Mesothelial cell of epicardium (in vitro differentiated cells): ENCODE measurements around the gene ARL6IP5. TPM values are rescaled to one million over a fixed set of nuclear protein-coding genes. Genes with fewer than 3 reads are reported as not detected.
A peak's percentile ranks its signal among the peaks of the same experiment; 100 is the strongest.

Experiments
- DNase-seq, 2 experiments: peaks; one replicate each; pipeline ENCODE4 v3.0.0; 2021; ENCODE audit warnings: low spot score in 2 of 2; ENCODE audit not compliant: unreplicated experiment in 2 of 2
- H3K27ac Mint-ChIP-seq: 2 replicates; pipeline ENCODE4 v1.8.0; 2021; ENCODE audit warnings: mixed read lengths
- H3K27me3 Mint-ChIP-seq: 2 replicates; pipeline ENCODE4 v1.8.0; 2021; ENCODE audit warnings: low read depth, mixed read lengths
- H3K36me3 Mint-ChIP-seq: 2 replicates; pipeline ENCODE4 v1.8.0; 2021; ENCODE audit warnings: mixed read lengths
- H3K4me1 Mint-ChIP-seq: 2 replicates; pipeline ENCODE4 v1.8.0; 2021; ENCODE audit warnings: mixed read lengths
- H3K4me3 Mint-ChIP-seq: 2 replicates; pipeline ENCODE4 v1.8.0; 2021; ENCODE audit warnings: mild to moderate bottlenecking, moderate library complexity, mixed read lengths
- H3K9me3 Mint-ChIP-seq: 2 replicates; pipeline ENCODE4 v1.8.0; 2021; ENCODE audit warnings: mixed read lengths
- total RNA-seq: library from RNA; stranded (reverse); gene quantifications from 3 replicates; pipeline ENCODE4 v1.2.1, GENCODE V29; 2021
- TF ChIP-seq, protein P1 (sequence below): fragments of 200-600 bp; sonication (generic); IDR thresholded peaks from one replicate; pipeline ENCODE4 v1.5.0; 2021; ENCODE audit warnings: antibody characterized with exemption; ENCODE audit not compliant: unreplicated experiment

ARL6IP5 gene
- total RNA-seq, 1 donor from 2014 or later: 48.9 TPM

DNA sequence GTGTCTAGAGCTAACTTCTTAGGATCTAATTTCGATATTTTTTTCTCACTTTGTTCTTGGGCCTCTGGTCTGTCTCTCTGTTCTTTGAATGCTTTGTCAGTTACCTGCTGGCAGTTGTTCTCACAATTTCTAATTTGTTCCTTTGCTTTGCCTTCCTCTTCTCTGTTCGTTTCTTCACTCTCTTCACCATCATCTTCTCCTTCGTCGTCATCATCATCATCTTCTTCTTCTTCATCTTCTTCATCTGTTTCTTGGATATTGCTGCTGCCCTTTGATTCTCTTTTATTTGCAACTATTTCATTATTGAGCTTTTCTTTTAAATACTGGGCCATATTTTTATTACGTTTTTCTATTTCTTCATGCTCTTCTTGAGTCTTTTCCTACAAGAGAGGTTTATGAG lies 34.9 kb downstream of the ARL6IP5 start:
- Mint-ChIP-seq H3K4me1 (peaks cover 27% of the 10 kb centered on the region), H3K4me3 (no peak overlapping the region), H3K27ac (no peak overlapping the region), H3K27me3 (no peaks in the 10 kb centered on the region), H3K9me3 (no peaks in the 10 kb centered on the region), H3K36me3 (no peaks in the 10 kb centered on the region)
- no peak for DNase-seq
- TF ChIP-seq, protein P1, sequence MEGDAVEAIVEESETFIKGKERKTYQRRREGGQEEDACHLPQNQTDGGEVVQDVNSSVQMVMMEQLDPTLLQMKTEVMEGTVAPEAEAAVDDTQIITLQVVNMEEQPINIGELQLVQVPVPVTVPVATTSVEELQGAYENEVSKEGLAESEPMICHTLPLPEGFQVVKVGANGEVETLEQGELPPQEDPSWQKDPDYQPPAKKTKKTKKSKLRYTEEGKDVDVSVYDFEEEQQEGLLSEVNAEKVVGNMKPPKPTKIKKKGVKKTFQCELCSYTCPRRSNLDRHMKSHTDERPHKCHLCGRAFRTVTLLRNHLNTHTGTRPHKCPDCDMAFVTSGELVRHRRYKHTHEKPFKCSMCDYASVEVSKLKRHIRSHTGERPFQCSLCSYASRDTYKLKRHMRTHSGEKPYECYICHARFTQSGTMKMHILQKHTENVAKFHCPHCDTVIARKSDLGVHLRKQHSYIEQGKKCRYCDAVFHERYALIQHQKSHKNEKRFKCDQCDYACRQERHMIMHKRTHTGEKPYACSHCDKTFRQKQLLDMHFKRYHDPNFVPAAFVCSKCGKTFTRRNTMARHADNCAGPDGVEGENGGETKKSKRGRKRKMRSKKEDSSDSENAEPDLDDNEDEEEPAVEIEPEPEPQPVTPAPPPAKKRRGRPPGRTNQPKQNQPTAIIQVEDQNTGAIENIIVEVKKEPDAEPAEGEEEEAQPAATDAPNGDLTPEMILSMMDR: no peak

DNA sequence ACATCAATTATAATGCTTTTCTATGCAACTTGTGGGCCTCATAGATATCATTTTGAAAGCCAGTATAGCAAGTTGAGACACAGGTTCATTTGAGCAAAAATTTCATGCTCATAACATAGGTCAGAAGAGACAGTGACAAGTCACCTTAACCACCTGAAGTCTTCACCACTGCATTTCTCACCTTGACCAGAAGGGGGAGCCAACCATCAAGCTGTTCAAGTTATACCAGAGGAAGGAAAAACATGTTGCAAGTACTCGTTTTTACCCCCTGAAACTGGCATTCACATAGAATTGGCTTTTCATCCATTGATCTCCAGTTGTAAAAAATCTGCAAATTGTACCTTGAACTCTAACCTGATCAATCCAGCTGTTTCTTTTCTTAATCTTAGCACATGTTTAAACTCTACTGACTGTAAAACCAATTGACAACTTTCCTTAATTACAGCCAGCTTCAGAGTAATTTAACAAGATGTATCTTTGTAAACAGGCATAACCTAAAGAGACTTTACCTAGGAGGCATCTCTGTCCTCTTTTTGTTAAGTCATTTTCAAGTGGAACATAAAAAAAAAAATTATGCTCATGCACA lies 36.2 kb downstream of the ARL6IP5 start:
- H3K36me3 Mint-ChIP-seq: no peaks in the 10 kb centered on the region
- H3K9me3 Mint-ChIP-seq: no peaks in the 10 kb centered on the region
- no peaks in the 10 kb centered on the region for H3K27me3 Mint-ChIP-seq
- no peak overlapping the region for H3K4me3 Mint-ChIP-seq
- TF ChIP-seq, protein P1: peak; percentile 93
- no peak overlapping the region for H3K27ac Mint-ChIP-seq
- H3K4me1 Mint-ChIP-seq: peaks cover 23% of the 10 kb centered on the region
- peak; percentile 34 to 81 for DNase-seq

GRCh38 chr3:69121513-69121912 lies 36.8 kb downstream of the ARL6IP5 start:
- no peak overlapping the region for H3K4me3 Mint-ChIP-seq
- H3K27ac Mint-ChIP-seq: no peak overlapping the region

GRCh38 chr3:69121950-69122349 lies 37.2 kb downstream of the ARL6IP5 start:
- Mint-ChIP-seq H3K4me1 (peaks cover 13% of the 10 kb centered on the region), H3K4me3 (no peak overlapping the region), H3K9me3 (no peaks in the 10 kb centered on the region), H3K36me3 (no peaks in the 10 kb centered on the region), H3K27ac (no peak overlapping the region), H3K27me3 (no peaks in the 10 kb centered on the region)
- no peak for DNase-seq
- TF ChIP-seq, protein P1: no peak

More at GRCh38 chr3:69121513-69121912, 36.8 kb downstream of the ARL6IP5 start:
- TF ChIP-seq, protein P1: no peak
- no peaks in the 10 kb centered on the region for H3K27me3 Mint-ChIP-seq
- no peak for DNase-seq
- peaks cover 18% of the 10 kb centered on the region for H3K4me1 Mint-ChIP-seq
- no peaks in the 10 kb centered on the region for H3K9me3 Mint-ChIP-seq
- no peaks in the 10 kb centered on the region for H3K36me3 Mint-ChIP-seq

GRCh38 chr3:69122403-69122802 lies 37.7 kb downstream of the ARL6IP5 start, which contains the start of gene LMOD3:
Gene LMOD3 (minus strand): TSS chr3:69122595. CDS start chr3:69122386, 209 bp downstream.
- DNase-seq: no peak
- Mint-ChIP-seq H3K36me3 (no peaks in the 10 kb centered on the region), H3K27ac (no peak within 1 kb of the TSS), H3K4me1 (peaks cover 9% of the 10 kb centered on the region), H3K9me3 (no peaks in the 10 kb centered on the region), H3K4me3 (no peak within 1 kb of the TSS), H3K27me3 (no peaks in the 10 kb centered on the region)
- TF ChIP-seq, protein P1: no peak
